GM12878 (cell line): ENCODE data around the gene IDH3B. TPM values are rescaled to one million over a fixed set of nuclear protein-coding genes. Genes with fewer than 3 reads are reported as not detected.

Experiments used
- ATAC-seq: fragments of 200-7000 bp; cut with Tn5 transposase; 3 replicates; pipeline ENCODE4 v1.9.1; 2020; ENCODE audit warnings: mild to moderate bottlenecking, moderate library complexity
- BruUV-seq: library from RNA; stranded (reverse); fragments of 400-500 nt; replicated peaks from 2 replicates; lab custom pipeline; 2021; lab: Mats Ljungman, UMichigan
- CTCF ChIA-PET: fragments of 300-600 bp; sonication (Branson Sonifier 250); formaldehyde crosslinking; extraction: SDS; loops from one replicate; lab custom pipeline; 2021; ENCODE audit warnings: inconsistent platforms; lab: Yijun Ruan, JAX
- POLR2A ChIA-PET: fragments of 350-600 bp; formaldehyde crosslinking; extraction: SDS; loops from one replicate; lab custom pipeline; 2021; ENCODE audit warnings: inconsistent platforms; lab: Charles Lee
- RAD21 ChIA-PET: fragments of 300-600 bp; sonication (Branson Sonifier 250); formaldehyde crosslinking; loops from one replicate; lab custom pipeline; 2023; ENCODE audit warnings: antibody characterized with exemption; ENCODE audit not compliant: unreplicated experiment; lab: Charles Lee
- SMC1A ChIA-PET: fragments of 300-600 bp; sonication (Branson Sonifier 250); formaldehyde crosslinking; loops from one replicate; lab custom pipeline; 2023; ENCODE audit not compliant: unreplicated experiment, uncharacterized antibody; lab: Charles Lee
- DNase-seq: peaks from one replicate; pipeline ENCODE4 v3.0.0-alpha.2; 2011; ENCODE audit warnings: low read depth, low spot score
- FAIRE-seq: peaks from 3 replicates; lab custom pipeline; 2011; peaks lifted over from hg19 to GRCh38; lab: Jason Lieb, UNC
- H2AFZ ChIP-seq: 2 replicates; pipeline ENCODE4 v1.6.0; 2011; ENCODE audit warnings: low read depth, low read length, control low read depth; ENCODE audit not compliant: control insufficient read depth
- H3K27ac ChIP-seq: 2 replicates; pipeline ENCODE4 v1.5.1; 2011; ENCODE audit warnings: control low read depth; ENCODE audit not compliant: control insufficient read depth, insufficient read depth
- H3K27me3 ChIP-seq, 2 experiments: replicated peaks in 1 of 2; 2 replicates each; pipeline versions ENCODE4 v1.6.0 to v1.6.1; 2011; ENCODE audit warnings: low read length in 1 of 2; ENCODE audit not compliant: control insufficient read depth in 2 of 2, insufficient read depth in 2 of 2
- H3K36me3 ChIP-seq, 2 experiments: 2 replicates each; pipeline ENCODE4 v1.5.1; 2011; ENCODE audit warnings: low read length in 1 of 2; ENCODE audit not compliant: control insufficient read depth in 2 of 2, insufficient read depth in 2 of 2
- H3K4me1 ChIP-seq: 2 replicates; pipeline ENCODE4 v1.6.1; 2011; ENCODE audit warnings: mild to moderate bottlenecking, low read length, moderate library complexity, mixed read lengths; ENCODE audit not compliant: control insufficient read depth, insufficient read depth
- H3K4me2 ChIP-seq: 2 replicates; pipeline ENCODE4 v1.6.0; 2011; ENCODE audit warnings: control low read depth; ENCODE audit not compliant: control insufficient read depth, insufficient read depth
- H3K4me3 ChIP-seq: fragments of 200-600 bp; sonication (generic); 2 replicates; pipeline ENCODE4 v1.5.1; 2016
- H3K79me2 ChIP-seq: 2 replicates; pipeline ENCODE4 v1.6.0; 2011; ENCODE audit warnings: low read length; ENCODE audit not compliant: control insufficient read depth, insufficient read depth
- H3K9ac ChIP-seq: 2 replicates; pipeline ENCODE4 v1.8.0; 2011; ENCODE audit warnings: low read length, control low read depth, mixed read lengths; ENCODE audit not compliant: control insufficient read depth, insufficient read depth
- H3K9me3 ChIP-seq: replicated peaks from 3 replicates; pipeline ENCODE4 v1.5.1; 2011; ENCODE audit warnings: mild to moderate bottlenecking, low read length; ENCODE audit not compliant: control insufficient read depth, insufficient read depth
- H4K20me1 ChIP-seq: 2 replicates; pipeline ENCODE4 v1.6.0; 2011; ENCODE audit not compliant: control insufficient read depth, insufficient read depth
- CEBPB ChIP-seq, 2 experiments: fragments of 150-350 bp in 1 of 2; IDR thresholded peaks; 2 replicates each; pipeline ENCODE4 v1.6.1; 2012 to 2014; ENCODE audit warnings: low read depth in 2 of 2, low read length in 2 of 2, borderline replicate concordance in 1 of 2, inconsistent platforms in 1 of 2
- CREB1 ChIP-seq: IDR thresholded peaks from 2 replicates; pipeline ENCODE4 v1.6.1; 2012; ENCODE audit warnings: low read depth, mild to moderate bottlenecking, inconsistent platforms
- CUX1 ChIP-seq: IDR thresholded peaks from 2 replicates; pipeline ENCODE4 v1.6.1; 2012; ENCODE audit warnings: improper control_type of control experiment, low read depth, low read length; ENCODE audit not compliant: insufficient replicate concordance
- HCFC1 ChIP-seq: fragments of 150-350 bp; IDR thresholded peaks from 2 replicates; pipeline ENCODE4 v1.6.1; 2014; ENCODE audit warnings: low read length
- IRF4 ChIP-seq: IDR thresholded peaks from 2 replicates; pipeline ENCODE4 v1.6.1; 2011; ENCODE audit warnings: low read depth, low read length
- KLF5 ChIP-seq: fragments of 450-650 bp; IDR thresholded peaks from 2 replicates; pipeline ENCODE4 v1.6.1; 2014; ENCODE audit warnings: mild to moderate bottlenecking; ENCODE audit not compliant: partially characterized antibody
- NFIC ChIP-seq: IDR thresholded peaks from 2 replicates; pipeline ENCODE4 v1.6.1; 2012; ENCODE audit warnings: low read depth, mild to moderate bottlenecking, inconsistent platforms, low read length, moderate library complexity
- NRF1 ChIP-seq: conservative IDR thresholded peaks from 2 replicates; pipeline ENCODE4 v1.6.1; 2011; ENCODE audit warnings: mild to moderate bottlenecking, low read depth, low read length, improper control_type of control experiment
- POLR2AphosphoS2 ChIP-seq: IDR thresholded peaks from 2 replicates; pipeline ENCODE4 v1.6.1; 2011; ENCODE audit warnings: low read depth, mild to moderate bottlenecking, low read length, improper control_type of control experiment, moderate library complexity
- POU2F2 ChIP-seq: IDR thresholded peaks from 3 replicates; pipeline ENCODE4 v1.6.1; 2011; ENCODE audit warnings: low read depth, mild to moderate bottlenecking, low read length, borderline replicate concordance
- SPI1 ChIP-seq: IDR thresholded peaks from 2 replicates; pipeline ENCODE4 v1.6.1; 2011; ENCODE audit warnings: low read depth, mild to moderate bottlenecking, low read length, moderate library complexity, borderline replicate concordance; ENCODE audit not compliant: insufficient read depth
- YY1 ChIP-seq: IDR thresholded peaks from 2 replicates; pipeline ENCODE4 v1.6.1; 2011; ENCODE audit warnings: low read depth, mild to moderate bottlenecking, low read length
- WGBS: methylation state at CpG from one replicate; pipeline ENCODE4 v1.1.6; 2016; ENCODE audit warnings: low lambda C conversion rate; ENCODE audit not compliant: insufficient replicate concordance, insufficient coverage; ENCODE audit errors: missing lambda C conversion rate; 5-methylcytosine and 5-hydroxymethylcytosine counted together
- in situ Hi-C: fragments of 300-500 bp; cut with MboI; formaldehyde crosslinking; loops from 9 replicates; pipeline ENCODE4 v1.14.3; 2018; ENCODE audit warnings: mixed read lengths
- intact Hi-C: fragments of 100-400 bp; cut with micrococcal nuclease; formaldehyde crosslinking; loops from one replicate; pipeline ENCODE4 v1.14.2; 2022; ENCODE audit not compliant: unreplicated experiment
- polyA plus RNA-seq, 11 experiments: library from polyadenylated mRNA; depleted of rRNA in 4 of 11; unstranded in 6 of 11; stranded (reverse) in 5 of 11; fragments of >200 nt; fragmentation: Nextera tagmentation in 4 of 11; fragmentation: Illumina TruSeq in 1 of 11; extraction: Ambion mirVana in 4 of 11; extraction: Trizol in 1 of 11; gene quantifications; 1 replicate in 1 of 11; 2 replicates in 10 of 11; pipeline versions ENCODE4 v1.2.1 to v1.2.3, GENCODE V29; 2011 to 2016; ENCODE audit warnings: inconsistent platforms in 2 of 11, missing spikeins in 2 of 11, low read depth in 1 of 11
- total RNA-seq, 4 experiments: library from RNA; depleted of rRNA in 3 of 4; stranded (reverse); fragments of >200 nt in 3 of 4; fragmentation: Illumina TruSeq in 1 of 4; extraction: Trizol in 1 of 4; gene quantifications; 2 replicates each; pipeline versions ENCODE4 v1.2.1 to v1.2.3, GENCODE V29; 2013 to 2021
- TF ChIP-seq, protein P1 (sequence below): IDR thresholded peaks from 2 replicates; pipeline ENCODE4 v1.6.1; 2012; ENCODE audit warnings: low read length, inconsistent platforms
- TF ChIP-seq, protein P2 (sequence below): fragments of 150-350 bp; IDR thresholded peaks from 2 replicates; pipeline ENCODE4 v1.6.1; 2016; ENCODE audit warnings: low read depth, low read length

IDH3B gene
- total and polyA plus RNA-seq, 10 of the 15 experiments (the other 5 are each of a cell fraction or from before 2014, with no cell fraction given), result 65.3 to 177 (median 121) TPM

GRCh38 chr20:2705931-2706645, 42.1 kb upstream of the IDH3B start:
- SMC1A ChIA-PET, result no interaction called here
- Histone ChIP-seq H3K4me2 (no peak overlapping the region), H3K27ac (no peak overlapping the region), H4K20me1 (no peaks in the 10 kb centered on the region), H3K9me3 (no peaks in the 10 kb centered on the region), H3K27me3 (peaks cover 0 to 2% of the 10 kb centered on the region in 2 experiments; a peak in 2 of 4 replicates), H2AFZ (no peak overlapping the region), H3K79me2 (no peaks in the 10 kb centered on the region), H3K4me3 (no peak overlapping the region), H3K36me3 (no peaks in the 10 kb centered on the region), H3K9ac (no peak overlapping the region), H3K4me1 (no peaks in the 10 kb centered on the region)
- BruUV-seq, result no TSS peak
- WGBS, result 66% methylated on average over 14 of the region's 14 CpGs
- CTCF ChIA-PET, result no interaction called here
- intact Hi-C loops (no loop called here), in situ Hi-C loops (no loop called here)
- ATAC-seq (no peak), DNase-seq (no peak), FAIRE-seq (no peak)
- POLR2A ChIA-PET, result no interaction called here
- RAD21 ChIA-PET, result no interaction called here
- TF ChIP-seq, protein P1, sequence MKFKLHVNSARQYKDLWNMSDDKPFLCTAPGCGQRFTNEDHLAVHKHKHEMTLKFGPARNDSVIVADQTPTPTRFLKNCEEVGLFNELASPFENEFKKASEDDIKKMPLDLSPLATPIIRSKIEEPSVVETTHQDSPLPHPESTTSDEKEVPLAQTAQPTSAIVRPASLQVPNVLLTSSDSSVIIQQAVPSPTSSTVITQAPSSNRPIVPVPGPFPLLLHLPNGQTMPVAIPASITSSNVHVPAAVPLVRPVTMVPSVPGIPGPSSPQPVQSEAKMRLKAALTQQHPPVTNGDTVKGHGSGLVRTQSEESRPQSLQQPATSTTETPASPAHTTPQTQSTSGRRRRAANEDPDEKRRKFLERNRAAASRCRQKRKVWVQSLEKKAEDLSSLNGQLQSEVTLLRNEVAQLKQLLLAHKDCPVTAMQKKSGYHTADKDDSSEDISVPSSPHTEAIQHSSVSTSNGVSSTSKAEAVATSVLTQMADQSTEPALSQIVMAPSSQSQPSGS, result no peak
- TF ChIP-seq NRF1, result no peak
- TF ChIP-seq IRF4, result no peak
- TF ChIP-seq SPI1, result no peak
- no peak for TF ChIP-seq CUX1
- TF ChIP-seq CREB1, result no peak
- no peak for TF ChIP-seq CEBPB (IDR thresholded peaks at IDR 0.05; ENCODE audit: borderline replicate concordance in 1 of 2, low read depth in 2 of 2, low read length in 2 of 2)
- TF ChIP-seq POLR2AphosphoS2, result no peak
- TF ChIP-seq HCFC1, result no peak
- TF ChIP-seq, protein P2, sequence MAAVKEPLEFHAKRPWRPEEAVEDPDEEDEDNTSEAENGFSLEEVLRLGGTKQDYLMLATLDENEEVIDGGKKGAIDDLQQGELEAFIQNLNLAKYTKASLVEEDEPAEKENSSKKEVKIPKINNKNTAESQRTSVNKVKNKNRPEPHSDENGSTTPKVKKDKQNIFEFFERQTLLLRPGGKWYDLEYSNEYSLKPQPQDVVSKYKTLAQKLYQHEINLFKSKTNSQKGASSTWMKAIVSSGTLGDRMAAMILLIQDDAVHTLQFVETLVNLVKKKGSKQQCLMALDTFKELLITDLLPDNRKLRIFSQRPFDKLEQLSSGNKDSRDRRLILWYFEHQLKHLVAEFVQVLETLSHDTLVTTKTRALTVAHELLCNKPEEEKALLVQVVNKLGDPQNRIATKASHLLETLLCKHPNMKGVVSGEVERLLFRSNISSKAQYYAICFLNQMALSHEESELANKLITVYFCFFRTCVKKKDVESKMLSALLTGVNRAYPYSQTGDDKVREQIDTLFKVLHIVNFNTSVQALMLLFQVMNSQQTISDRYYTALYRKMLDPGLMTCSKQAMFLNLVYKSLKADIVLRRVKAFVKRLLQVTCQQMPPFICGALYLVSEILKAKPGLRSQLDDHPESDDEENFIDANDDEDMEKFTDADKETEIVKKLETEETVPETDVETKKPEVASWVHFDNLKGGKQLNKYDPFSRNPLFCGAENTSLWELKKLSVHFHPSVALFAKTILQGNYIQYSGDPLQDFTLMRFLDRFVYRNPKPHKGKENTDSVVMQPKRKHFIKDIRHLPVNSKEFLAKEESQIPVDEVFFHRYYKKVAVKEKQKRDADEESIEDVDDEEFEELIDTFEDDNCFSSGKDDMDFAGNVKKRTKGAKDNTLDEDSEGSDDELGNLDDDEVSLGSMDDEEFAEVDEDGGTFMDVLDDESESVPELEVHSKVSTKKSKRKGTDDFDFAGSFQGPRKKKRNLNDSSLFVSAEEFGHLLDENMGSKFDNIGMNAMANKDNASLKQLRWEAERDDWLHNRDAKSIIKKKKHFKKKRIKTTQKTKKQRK, result no peak
- TF ChIP-seq NFIC, result no peak
- no peak for TF ChIP-seq KLF5
- no peak for TF ChIP-seq YY1
- no peak for TF ChIP-seq POU2F2
